Ureter (tissue), 1 donor: Measurements from ENCODE around the gene ZSWIM4. TPM values are rescaled to one million over a fixed set of nuclear protein-coding genes. Genes with fewer than 3 reads are reported as not detected.
A peak's percentile ranks its signal among the peaks of the same experiment; 100 is the strongest.

ENCODE experiments used
- DNase-seq: peaks from one replicate; pipeline ENCODE4 v3.0.0-alpha.2; 2020; ENCODE audit warnings: low spot score
- total RNA-seq: library from RNA; stranded (reverse); gene quantifications from one replicate; pipeline ENCODE4 v1.2.4, GENCODE V29; 2023
- donor health status: DM: yes; HTN: yes; CAD: no.

ZSWIM4 gene
- total RNA-seq, 1 donor from 2014 or later: 8.1 TPM

DNA sequence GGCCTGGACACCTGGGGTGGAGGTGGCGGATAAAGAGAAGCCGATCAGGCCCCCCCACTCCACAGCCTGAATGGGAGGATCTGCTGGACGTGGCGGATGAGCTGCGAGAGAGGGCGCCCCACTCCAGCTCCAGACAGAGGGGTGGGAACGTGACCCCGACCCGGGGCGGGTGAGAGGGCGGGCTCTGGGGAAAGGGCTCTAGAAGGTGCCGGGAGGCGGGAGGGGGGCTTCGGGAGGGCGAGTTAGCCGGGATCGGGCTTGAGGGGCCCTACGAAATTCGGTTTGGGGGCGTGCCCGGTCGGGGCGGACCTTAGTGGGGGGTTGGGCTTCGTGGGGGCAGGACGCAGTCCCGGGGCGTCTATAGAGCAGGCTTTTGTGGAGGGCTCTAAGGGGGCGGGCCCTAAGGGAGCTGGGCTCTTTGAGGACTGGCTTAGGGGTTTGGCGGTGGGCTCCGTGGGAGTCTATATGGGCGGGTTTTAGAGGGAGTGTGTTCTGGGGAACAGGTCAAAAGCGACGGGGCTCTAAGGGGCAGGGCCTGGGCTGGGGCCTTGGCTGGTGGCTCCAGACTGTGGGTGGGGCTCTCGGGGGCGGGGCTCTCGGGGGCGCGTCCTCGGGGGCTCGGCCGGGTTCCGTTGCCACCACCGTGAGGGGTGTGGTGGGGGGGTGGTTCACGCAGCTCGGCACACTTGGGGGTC, 77.6 kb downstream of the ZSWIM4 start:
- no peak for DNase-seq

DNA sequence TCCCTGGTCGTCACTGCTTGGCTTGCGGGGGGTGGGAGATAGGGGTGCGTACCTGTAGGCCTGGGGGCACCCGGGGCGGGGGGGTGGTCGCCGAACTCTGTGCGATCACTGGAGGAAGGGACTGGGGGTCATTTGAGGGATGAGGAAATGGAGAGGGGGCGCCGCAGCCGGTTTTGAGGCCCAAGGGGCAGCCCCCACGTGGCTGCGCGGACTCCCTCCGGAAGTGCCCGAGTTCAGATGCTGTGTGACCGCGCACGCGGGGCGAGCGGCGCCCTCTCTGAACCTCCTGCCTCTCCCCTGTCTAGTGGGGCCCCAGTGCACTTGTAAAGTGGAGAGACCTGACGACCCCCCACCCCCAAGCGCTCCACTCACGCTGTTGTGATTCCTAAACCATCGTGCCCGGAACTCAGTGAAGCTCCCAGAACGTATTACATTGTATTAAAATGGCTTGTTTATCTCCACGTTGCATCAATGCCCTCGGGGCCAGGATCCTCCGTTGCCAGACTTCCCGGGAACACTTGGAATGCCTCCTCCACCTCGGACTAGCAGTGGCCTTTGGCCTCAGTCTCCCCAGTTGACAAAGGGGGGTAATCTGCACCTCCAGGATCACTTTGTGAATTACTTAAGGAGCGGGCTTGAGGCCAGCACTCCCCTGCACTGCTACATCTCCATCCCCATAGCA, 78.7 kb downstream of the ZSWIM4 start:
- DNase-seq: no peak

DNA sequence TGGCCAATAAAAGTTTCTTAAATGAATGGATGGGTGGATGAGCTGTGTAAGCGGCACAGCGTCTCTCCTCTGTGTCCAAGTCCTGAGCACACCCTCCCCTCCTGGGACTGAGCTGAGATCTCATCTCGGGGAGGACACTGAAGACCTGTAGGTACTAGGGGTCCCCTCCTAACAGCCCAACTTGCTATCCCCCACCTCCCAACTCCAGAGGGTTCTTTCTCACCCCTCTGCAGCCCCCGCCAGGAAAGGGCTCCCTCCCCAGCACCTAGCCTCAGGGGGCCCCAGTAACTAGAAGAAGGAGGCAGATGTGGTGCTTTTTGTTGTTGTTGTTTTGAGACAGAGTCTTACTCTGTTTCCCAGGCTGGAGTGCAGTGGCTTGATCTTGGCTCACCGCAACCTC, 80.6 kb downstream of the ZSWIM4 start:
- no peak for DNase-seq

DNA sequence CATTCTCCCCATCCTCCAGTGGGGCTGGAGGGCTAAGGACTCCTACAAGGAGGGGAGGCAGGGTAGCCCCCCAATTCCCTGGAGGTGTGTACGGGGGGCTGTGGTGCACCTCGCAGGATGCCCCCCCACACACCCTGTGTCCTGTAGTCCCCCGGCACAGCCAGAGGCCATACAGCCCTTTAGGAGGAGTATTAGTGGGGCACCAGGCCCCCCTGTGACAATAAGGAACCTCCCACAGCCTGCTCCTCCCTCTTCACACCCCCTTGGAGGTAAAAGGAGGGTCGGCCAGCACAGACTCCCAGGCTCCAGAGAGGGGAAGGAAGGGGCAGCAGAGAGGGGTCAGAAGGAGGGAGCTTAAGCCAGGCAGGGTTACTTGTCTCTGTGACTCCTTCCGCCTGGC, 81.6 kb downstream of the ZSWIM4 start, which contains the start of gene NANOS3:
Gene NANOS3 (plus strand): TSS at position 301 of the 400 bp plus-strand sequence. CDS start 115 bp downstream, outside the sequence.
- DNase-seq: no peak

DNA sequence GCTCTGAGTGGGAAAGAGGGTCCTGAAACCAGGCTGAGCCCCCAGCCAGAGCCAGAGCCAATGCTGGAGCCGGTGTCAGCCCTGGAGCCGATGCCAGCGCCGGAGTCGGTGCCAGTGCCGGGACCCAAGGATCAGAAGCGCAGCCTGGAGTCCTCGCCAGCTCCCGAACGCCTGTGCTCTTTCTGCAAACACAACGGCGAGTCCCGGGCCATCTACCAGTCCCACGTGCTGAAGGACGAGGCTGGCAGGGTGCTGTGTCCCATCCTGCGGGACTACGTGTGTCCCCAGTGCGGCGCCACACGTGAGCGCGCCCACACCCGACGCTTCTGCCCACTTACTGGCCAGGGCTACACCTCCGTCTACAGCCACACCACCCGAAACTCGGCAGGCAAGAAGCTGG, 82.1 kb downstream of the ZSWIM4 start:
- DNase-seq: no peak

DNA sequence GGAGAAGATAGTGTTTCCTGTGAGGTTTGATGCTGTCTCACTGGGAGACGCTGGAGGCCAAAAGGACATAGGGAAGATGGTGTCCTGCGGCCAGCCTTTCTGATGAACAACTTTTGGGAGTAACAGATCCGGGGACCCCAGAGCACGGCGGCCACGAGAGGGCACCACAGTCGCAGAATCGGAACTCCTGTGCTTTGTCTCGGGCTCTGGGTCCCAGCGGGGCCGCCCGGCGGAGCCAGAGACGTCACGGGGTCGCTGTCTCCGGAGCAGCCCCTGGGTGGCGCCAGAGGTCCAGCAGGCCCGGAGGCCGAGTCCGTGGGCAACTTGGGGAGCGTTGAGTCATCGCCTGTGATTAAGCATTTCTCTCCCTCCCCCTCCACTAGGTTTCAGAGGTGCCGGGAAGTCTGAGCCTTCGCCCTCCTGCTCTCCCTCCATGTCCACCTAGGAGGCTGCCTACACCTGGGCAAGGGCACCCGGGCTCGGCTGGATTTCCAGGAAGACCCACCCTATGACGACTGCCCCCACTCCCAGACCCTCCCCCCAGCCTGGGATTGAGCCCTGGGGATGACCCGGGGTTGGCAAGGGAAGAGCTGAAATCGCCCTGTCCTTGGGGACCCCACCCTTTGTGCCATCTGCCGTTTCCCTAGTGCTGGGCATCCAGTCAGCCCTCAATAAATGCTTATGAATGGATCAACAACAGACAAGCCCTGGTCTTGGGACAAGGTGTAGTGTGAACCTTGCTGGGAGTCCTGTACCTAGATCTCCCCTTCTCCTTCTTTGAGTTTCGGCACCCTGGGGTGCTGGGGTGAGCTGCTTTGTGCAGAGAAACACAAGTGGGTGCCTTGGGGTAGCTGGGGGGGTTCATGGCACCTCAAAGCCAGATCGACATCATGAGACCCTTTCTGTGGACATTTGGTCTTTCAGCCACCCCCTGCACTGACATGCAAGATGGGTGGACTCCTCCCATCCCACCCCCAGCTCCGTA, 85.1 kb downstream of the ZSWIM4 start:
- DNase-seq: peak; percentile 98

DNA sequence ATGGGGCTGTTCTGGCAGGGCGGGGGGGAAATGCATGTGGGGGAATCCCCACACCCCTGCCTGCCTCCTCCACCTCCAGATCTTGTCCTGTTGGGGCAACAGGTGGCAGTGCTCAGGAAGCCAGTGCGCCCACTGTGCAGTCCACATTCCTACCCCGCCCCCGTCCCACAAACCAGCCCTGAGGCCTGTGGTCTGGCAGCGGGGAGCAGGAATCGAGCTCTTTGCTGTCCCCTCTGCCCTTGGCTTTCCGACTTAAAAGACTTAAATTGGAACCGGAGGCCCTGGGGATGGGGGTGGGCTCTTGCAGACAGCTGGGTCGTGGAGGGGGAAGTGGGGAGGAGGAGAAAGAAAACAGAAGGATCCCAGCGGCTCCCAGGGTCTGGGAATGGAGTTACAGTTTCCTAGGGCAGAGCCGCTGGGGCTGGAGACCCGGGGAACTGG, 86.0 kb downstream of the ZSWIM4 start:
- DNase-seq: no peak

Other genes starting within 250 kb of the ZSWIM4 start
- 50.7 TPM for gene MRI1, start 30.9 kb upstream of the ZSWIM4 start, total RNA-seq
- gene C19orf53, start 21.0 kb upstream of the ZSWIM4 start, total RNA-seq: 78.2 TPM
- gene NANOS3, start 81.7 kb downstream of the ZSWIM4 start, total RNA-seq: not detected
- gene BRME1, start 110.7 kb downstream of the ZSWIM4 start, total RNA-seq: 3.3 TPM
- gene CC2D1A, start 110.8 kb downstream of the ZSWIM4 start, total RNA-seq: 57.2 TPM
- gene PODNL1, start 143.0 kb downstream of the ZSWIM4 start, total RNA-seq: 7.9 TPM
- 30.0 TPM for gene DCAF15, start 157.1 kb downstream of the ZSWIM4 start, total RNA-seq
- gene RFX1, start 210.9 kb downstream of the ZSWIM4 start, total RNA-seq: 16.4 TPM
- not detected for gene RLN3, start 232.7 kb downstream of the ZSWIM4 start, total RNA-seq
- 5.1 TPM for gene IL27RA, start 236.3 kb downstream of the ZSWIM4 start, total RNA-seq